Tibial nerve (tissue), 4 donors: ENCODE measurements around the gene TCF23. TPM values are rescaled to one million over a fixed set of nuclear protein-coding genes. Genes with fewer than 3 reads are reported as not detected.

ENCODE experiments used
- DNase-seq, 2 donors: peaks; one replicate each; pipeline ENCODE4 v3.0.0-alpha.2; 2019; ENCODE audit warnings: low spot score in 2 of 2
- H3K27ac ChIP-seq, 4 donors: fragments of 200-600 bp; sonication (generic) in 3 of 4; one replicate each; pipeline ENCODE4 v1.5.1; 2017 to 2019; ENCODE audit warnings: mild to moderate bottlenecking in 1 of 4
- H3K27me3 ChIP-seq, 2 donors: fragments of 200-600 bp; sonication (generic) in 1 of 2; one replicate each; pipeline versions ENCODE4 v1.5.1 to v1.6.0; 2017 to 2019
- H3K36me3 ChIP-seq, 3 donors: fragments of 200-600 bp; sonication (generic); one replicate each; pipeline ENCODE4 v1.5.1; 2018 to 2019
- H3K4me1 ChIP-seq, 4 donors: fragments of 200-600 bp; sonication (generic) in 3 of 4; one replicate each; pipeline ENCODE4 v1.5.1; 2017 to 2019
- H3K4me3 ChIP-seq, 4 donors: fragments of 200-600 bp; sonication (generic) in 3 of 4; one replicate each; pipeline ENCODE4 v1.5.1; 2017 to 2019; ENCODE audit warnings: mild to moderate bottlenecking in 1 of 4, moderate library complexity in 1 of 4
- H3K9me3 ChIP-seq, 4 donors: fragments of 200-600 bp; sonication (generic) in 3 of 4; one replicate each; pipeline ENCODE4 v1.5.1; 2017 to 2019
- EP300 ChIP-seq, 2 donors: sonication (generic); formaldehyde crosslinking; IDR thresholded peaks; one replicate each; pipeline ENCODE4 v1.6.1; 2017; ENCODE audit warnings: antibody characterized with exemption in 2 of 2, mild to moderate bottlenecking in 1 of 2
- POLR2A ChIP-seq, 2 donors: fragments of 450-650 bp; IDR thresholded peaks; one replicate each; pipeline ENCODE4 v1.6.1; 2017; ENCODE audit warnings: antibody characterized with exemption in 2 of 2, mild to moderate bottlenecking in 2 of 2, moderate library complexity in 2 of 2
- WGBS, 2 donors: methylation state at CpG; one replicate each; pipeline ENCODE4 v1.1.5; 2018; 5-methylcytosine and 5-hydroxymethylcytosine counted together
- total RNA-seq, 4 donors: library from RNA; depleted of rRNA; stranded (reverse); fragments of >200 nt; gene quantifications; one replicate each; pipeline ENCODE4 v1.1.0, GENCODE V29; 2016
- TF ChIP-seq, protein P1 (sequence below), 5 experiments: fragments of 200-600 bp in 3 of 5; fragments of 450-650 bp in 2 of 5; sonication (generic) in 3 of 5; IDR thresholded peaks; one replicate each; pipeline ENCODE4 v1.5.1; 2016 to 2019; ENCODE audit warnings: antibody characterized with exemption in 5 of 5, mild to moderate bottlenecking in 3 of 5, moderate library complexity in 2 of 5

Gene TCF23
- total RNA-seq, 4 donors from 2014 or later: not detected

DNA sequence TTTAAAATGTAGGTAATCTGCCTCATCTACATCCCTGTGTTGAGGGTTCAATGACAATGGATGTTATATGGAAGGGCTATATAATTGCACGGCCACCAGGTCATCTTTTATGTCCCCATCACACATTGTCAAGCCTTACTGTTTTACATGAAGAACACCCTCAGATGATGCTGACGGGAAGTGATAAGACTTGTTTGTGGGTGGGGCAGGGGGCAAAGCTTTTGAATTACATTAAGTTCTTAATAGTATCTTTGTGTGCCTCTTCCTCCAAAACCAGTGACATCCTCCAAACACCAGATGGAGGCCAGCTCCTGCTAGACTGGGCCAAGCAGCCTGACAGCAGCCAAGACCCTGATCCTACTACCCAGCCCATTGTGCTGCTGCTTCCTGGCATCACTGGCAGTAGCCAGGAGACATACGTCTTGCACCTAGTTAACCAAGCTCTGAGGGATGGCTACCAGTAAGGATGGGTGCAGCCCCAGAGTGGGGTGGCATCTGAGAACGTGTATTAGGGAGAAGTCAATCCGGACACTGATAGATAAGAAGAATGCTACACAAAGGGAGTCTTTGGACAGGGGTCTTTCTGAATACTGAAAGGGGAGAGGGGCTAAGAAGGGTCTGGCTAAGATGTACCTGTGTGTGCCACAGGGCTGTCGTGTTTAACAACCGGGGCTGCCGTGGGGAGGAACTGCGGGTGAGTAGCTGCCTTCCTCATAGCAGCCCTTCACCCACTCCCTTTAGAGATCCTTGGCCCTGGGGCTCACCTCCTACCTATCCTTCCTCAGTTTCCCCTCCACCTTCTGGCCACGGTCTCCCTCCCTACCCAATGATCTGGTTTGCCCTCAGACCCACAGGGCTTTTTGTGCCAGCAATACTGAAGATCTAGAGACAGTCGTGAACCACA, 19.9 kb upstream of the TCF23 start:
- H3K4me3 ChIP-seq: no peak overlapping the region
- H3K4me1 ChIP-seq: peaks cover 0 to 22% (median 12%) of the 10 kb centered on the region in 4 donors
- H3K27ac ChIP-seq: no peak overlapping the region
- no peaks in the 10 kb centered on the region for H3K9me3 ChIP-seq
- WGBS, 2 donors: 74 to 77% methylated on average over 11 of the region's 11 CpGs
- TF ChIP-seq, protein P1, sequence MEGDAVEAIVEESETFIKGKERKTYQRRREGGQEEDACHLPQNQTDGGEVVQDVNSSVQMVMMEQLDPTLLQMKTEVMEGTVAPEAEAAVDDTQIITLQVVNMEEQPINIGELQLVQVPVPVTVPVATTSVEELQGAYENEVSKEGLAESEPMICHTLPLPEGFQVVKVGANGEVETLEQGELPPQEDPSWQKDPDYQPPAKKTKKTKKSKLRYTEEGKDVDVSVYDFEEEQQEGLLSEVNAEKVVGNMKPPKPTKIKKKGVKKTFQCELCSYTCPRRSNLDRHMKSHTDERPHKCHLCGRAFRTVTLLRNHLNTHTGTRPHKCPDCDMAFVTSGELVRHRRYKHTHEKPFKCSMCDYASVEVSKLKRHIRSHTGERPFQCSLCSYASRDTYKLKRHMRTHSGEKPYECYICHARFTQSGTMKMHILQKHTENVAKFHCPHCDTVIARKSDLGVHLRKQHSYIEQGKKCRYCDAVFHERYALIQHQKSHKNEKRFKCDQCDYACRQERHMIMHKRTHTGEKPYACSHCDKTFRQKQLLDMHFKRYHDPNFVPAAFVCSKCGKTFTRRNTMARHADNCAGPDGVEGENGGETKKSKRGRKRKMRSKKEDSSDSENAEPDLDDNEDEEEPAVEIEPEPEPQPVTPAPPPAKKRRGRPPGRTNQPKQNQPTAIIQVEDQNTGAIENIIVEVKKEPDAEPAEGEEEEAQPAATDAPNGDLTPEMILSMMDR (IDR thresholded peaks at IDR 0.05): no peak
- TF ChIP-seq EP300 (IDR thresholded peaks at IDR 0.05) (no peak), POLR2A (IDR thresholded peaks at IDR 0.05) (no peak)
- peaks cover 0 to 39% (median 9%) of the 10 kb centered on the region in 3 donors for H3K36me3 ChIP-seq
- no peak for DNase-seq
- no peaks in the 10 kb centered on the region for H3K27me3 ChIP-seq

DNA sequence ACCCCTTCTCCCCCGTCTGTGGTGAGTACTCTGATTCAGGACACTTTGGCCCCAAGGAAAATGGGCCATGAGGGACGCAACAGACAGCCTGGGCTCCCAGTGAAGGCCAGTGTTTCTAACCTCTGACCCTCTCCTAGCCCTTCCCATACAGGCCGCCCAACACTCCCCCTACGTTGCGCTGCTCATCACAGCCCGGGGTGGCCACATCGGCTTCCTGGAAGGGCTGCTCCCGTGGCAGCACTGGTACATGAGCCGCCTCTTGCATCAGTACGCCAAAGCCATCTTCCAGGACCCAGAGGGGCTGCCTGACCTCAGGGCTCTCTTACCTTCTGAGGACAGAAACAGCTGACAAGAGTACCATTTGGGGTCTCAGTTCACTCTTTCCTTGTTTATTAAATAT, 18.4 kb upstream of the TCF23 start:
- H3K36me3 ChIP-seq: peaks cover 0 to 39% (median 9%) of the 10 kb centered on the region in 3 donors
- no peaks in the 10 kb centered on the region for H3K27me3 ChIP-seq
- DNase-seq: no peak
- peaks cover 0 to 20% (median 12%) of the 10 kb centered on the region in 4 donors for H3K4me1 ChIP-seq
- H3K4me3 ChIP-seq: no peak overlapping the region
- H3K9me3 ChIP-seq: no peaks in the 10 kb centered on the region
- TF ChIP-seq, protein P1 (IDR thresholded peaks at IDR 0.05): no peak
- TF ChIP-seq POLR2A (IDR thresholded peaks at IDR 0.05) (no peak), EP300 (IDR thresholded peaks at IDR 0.05) (no peak)
- 81% methylated on average over 10 of the region's 10 CpGs for WGBS, 2 donors
- H3K27ac ChIP-seq: no peak overlapping the region

- DNase-seq: no peak
- Histone ChIP-seq H3K27ac (no peak overlapping the region), H3K27me3 (no peaks in the 10 kb centered on the region), H3K4me1 (peaks cover 0 to 20% (median 12%) of the 10 kb centered on the region in 4 donors), H3K9me3 (no peaks in the 10 kb centered on the region), H3K36me3 (peaks cover 0 to 39% (median 9%) of the 10 kb centered on the region in 3 donors), H3K4me3 (no peak overlapping the region)
- TF ChIP-seq EP300 (IDR thresholded peaks at IDR 0.05) (no peak), POLR2A (IDR thresholded peaks at IDR 0.05) (no peak)
- TF ChIP-seq, protein P1 (IDR thresholded peaks at IDR 0.05): no peak
- 83 to 87% methylated on average over 11 of the region's 11 CpGs for WGBS, 2 donors
These were observed 17.4 kb upstream of the TCF23 start for GRCh38 chr2:27131429-27131828.

DNA sequence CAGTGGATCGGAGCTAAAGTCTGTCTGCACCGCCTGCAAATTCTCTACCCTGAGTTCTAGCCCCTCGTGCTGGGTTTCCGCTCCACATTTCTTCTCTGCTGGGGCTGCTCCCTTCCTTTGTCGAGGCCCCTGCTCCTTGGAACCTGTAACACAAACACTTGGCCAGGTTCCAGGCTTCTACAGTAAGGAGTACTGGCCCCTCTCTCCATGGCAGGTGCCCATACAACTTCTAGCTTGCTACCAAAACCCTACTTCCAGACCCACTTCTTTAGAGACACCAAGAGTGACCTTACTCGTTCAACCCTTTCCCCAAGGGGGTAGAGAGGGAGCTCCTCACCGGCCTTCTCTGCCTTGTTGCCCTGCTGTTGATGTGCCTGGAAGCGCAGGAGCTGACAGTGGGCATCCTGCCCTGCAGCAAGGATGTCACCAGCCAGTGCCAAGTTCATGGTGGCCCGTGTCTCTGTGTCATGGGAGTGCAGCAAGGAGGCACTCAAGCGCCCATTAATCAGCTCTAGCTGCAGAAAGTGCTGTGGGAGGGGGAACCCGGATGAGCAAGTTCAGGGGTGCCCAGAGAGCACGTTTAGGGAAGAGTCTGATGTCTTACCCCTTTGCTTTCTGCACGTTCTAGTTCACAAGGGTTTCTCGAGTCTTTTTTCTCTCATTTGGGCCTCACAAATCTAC, 15.5 kb upstream of the TCF23 start:
- Histone ChIP-seq H3K4me1 (peaks cover 0 to 20% (median 12%) of the 10 kb centered on the region in 4 donors), H3K4me3 (peak overlapping the region; percentile 70 to 100 (median 95)), H3K36me3 (peaks cover 0 to 39% (median 9%) of the 10 kb centered on the region in 3 donors), H3K27me3 (no peaks in the 10 kb centered on the region), H3K27ac (peak overlapping the region in 3 of 4 donors; percentile 49 to 96 (median 86)), H3K9me3 (no peaks in the 10 kb centered on the region)
- WGBS, 2 donors: 41 to 46% methylated on average over 14 of the region's 14 CpGs
- TF ChIP-seq EP300 (IDR thresholded peaks at IDR 0.05): no peak
- TF ChIP-seq, protein P1 (IDR thresholded peaks at IDR 0.05): no peak
- TF ChIP-seq POLR2A (IDR thresholded peaks at IDR 0.05): no peak
- no peak for DNase-seq
